Thoracic aorta (tissue), 2 donors: Measurements from ENCODE around the gene AKR7A2. TPM values are rescaled to one million over a fixed set of nuclear protein-coding genes. Genes with fewer than 3 reads are reported as not detected.
"Not testable (repeated sequence)": the region's sequence is repeated elsewhere in the genome, so short reads cannot be mapped to it uniquely, and the experiment has no call there.

Source experiments
- ATAC-seq: fragments of 150-250 bp; one replicate; pipeline ENCODE4 v1.8.0; 2017; ENCODE audit warnings: low read depth; ENCODE audit not compliant: insufficient number of reproducible peaks, low FRiP score
- DNase-seq: peaks from one replicate; pipeline ENCODE4 v3.0.0-alpha.2; 2020; ENCODE audit warnings: low spot score
- H3K27ac ChIP-seq, 2 donors: fragments of 200-600 bp; sonication (generic); 1 replicate in 1 of 2; 2 replicates in 1 of 2; pipeline ENCODE4 v1.5.1; 2016; ENCODE audit warnings: mild to moderate bottlenecking in 2 of 2, moderate library complexity in 2 of 2
- H3K27me3 ChIP-seq: fragments of 200-600 bp; sonication (generic); replicated peaks from 2 replicates; pipeline ENCODE4 v1.6.0; 2016; ENCODE audit warnings: mild to moderate bottlenecking; ENCODE audit not compliant: insufficient read depth
- H3K36me3 ChIP-seq: fragments of 200-600 bp; sonication (generic); one replicate; pipeline ENCODE4 v1.5.1; 2016
- H3K4me1 ChIP-seq, 2 donors: fragments of 200-600 bp; sonication (generic); 1 replicate in 1 of 2; 2 replicates in 1 of 2; pipeline versions ENCODE4 v1.5.1 to v1.6.0; 2016; ENCODE audit warnings: low read depth in 2 of 2, mild to moderate bottlenecking in 1 of 2; ENCODE audit not compliant: control insufficient read depth in 1 of 2
- H3K4me3 ChIP-seq: fragments of 200-600 bp; sonication (generic); 2 replicates; pipeline ENCODE4 v1.5.1; 2016; ENCODE audit warnings: mild to moderate bottlenecking
- H3K9me3 ChIP-seq: fragments of 200-600 bp; sonication (generic); 2 replicates; pipeline ENCODE4 v1.5.1; 2016
- total RNA-seq, 2 donors: library from RNA; depleted of rRNA; stranded (reverse); fragments of >200 nt; gene quantifications; one replicate each; pipeline versions ENCODE4 v1.1.0 to v1.2.3, GENCODE V29; 2016
- TF ChIP-seq, protein P1 (sequence below): fragments of 200-600 bp; sonication (generic); IDR thresholded peaks from one replicate; pipeline ENCODE4 v1.5.1; 2019; ENCODE audit warnings: antibody characterized with exemption

AKR7A2 gene
- total RNA-seq, 2 donors from 2014 or later: 67.1 to 71.5 TPM

DNA sequence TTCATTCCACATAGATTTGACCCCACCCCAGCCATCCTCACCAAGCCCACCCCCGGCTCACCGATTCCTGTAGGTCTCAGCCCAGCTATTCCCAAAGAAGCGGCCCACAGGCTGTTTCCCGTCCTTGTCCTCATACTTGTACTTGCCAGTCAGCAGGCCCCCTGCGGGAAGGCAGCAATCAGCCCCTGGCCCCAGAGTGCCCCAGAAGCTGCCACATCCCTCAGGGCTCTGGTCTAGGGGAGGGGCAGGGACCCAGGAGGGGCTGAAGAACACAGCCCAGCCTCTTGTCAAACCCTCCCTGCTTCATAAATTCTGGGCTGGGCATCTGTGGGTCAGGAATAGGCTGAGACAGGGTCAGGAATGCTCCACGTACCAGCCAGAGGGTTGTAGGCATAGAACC lies 5.0 kb downstream of the AKR7A2 start:
- Histone ChIP-seq H3K4me1 (peaks cover 5 to 10% of the 10 kb centered on the region in 2 donors), H3K27ac (no peak overlapping the region), H3K9me3 (no peaks in the 10 kb centered on the region), H3K27me3 (no peaks in the 10 kb centered on the region), H3K4me3 (no peak overlapping the region), H3K36me3 (peaks cover 42% of the 10 kb centered on the region)
- TF ChIP-seq, protein P1, sequence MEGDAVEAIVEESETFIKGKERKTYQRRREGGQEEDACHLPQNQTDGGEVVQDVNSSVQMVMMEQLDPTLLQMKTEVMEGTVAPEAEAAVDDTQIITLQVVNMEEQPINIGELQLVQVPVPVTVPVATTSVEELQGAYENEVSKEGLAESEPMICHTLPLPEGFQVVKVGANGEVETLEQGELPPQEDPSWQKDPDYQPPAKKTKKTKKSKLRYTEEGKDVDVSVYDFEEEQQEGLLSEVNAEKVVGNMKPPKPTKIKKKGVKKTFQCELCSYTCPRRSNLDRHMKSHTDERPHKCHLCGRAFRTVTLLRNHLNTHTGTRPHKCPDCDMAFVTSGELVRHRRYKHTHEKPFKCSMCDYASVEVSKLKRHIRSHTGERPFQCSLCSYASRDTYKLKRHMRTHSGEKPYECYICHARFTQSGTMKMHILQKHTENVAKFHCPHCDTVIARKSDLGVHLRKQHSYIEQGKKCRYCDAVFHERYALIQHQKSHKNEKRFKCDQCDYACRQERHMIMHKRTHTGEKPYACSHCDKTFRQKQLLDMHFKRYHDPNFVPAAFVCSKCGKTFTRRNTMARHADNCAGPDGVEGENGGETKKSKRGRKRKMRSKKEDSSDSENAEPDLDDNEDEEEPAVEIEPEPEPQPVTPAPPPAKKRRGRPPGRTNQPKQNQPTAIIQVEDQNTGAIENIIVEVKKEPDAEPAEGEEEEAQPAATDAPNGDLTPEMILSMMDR: no peak
- no peak for ATAC-seq
- no peak for DNase-seq

- Histone ChIP-seq H3K9me3 (no peaks in the 10 kb centered on the region), H3K27ac (no peak overlapping the region), H3K4me3 (no peak overlapping the region), H3K36me3 (peaks cover 42% of the 10 kb centered on the region), H3K4me1 (peaks cover 2 to 4% of the 10 kb centered on the region in 2 donors), H3K27me3 (no peaks in the 10 kb centered on the region)
- ATAC-seq (no peak), DNase-seq (no peak)
- TF ChIP-seq, protein P1: no peak
These were observed 6.1 kb downstream of the AKR7A2 start for GRCh38 chr1:19305880-19306279.

- H3K27ac ChIP-seq, H3K4me3 ChIP-seq, ATAC-seq, H3K27me3 ChIP-seq, H3K9me3 ChIP-seq, H3K4me1 ChIP-seq, DNase-seq: not testable (repeated sequence)
- peaks cover 42% of the 10 kb centered on the region for H3K36me3 ChIP-seq
These were observed 7.9 kb downstream of the AKR7A2 start for GRCh38 chr1:19304081-19304480.

GRCh38 chr1:19300211-19300610 lies 11.7 kb downstream of the AKR7A2 start:
- ATAC-seq: no peak
- DNase-seq: no peak

GRCh38 chr1:19294638-19295037 lies 17.3 kb downstream of the AKR7A2 start:
- no peak for DNase-seq
- H3K36me3 ChIP-seq: peaks cover 9% of the 10 kb centered on the region
- no peaks in the 10 kb centered on the region for H3K4me1 ChIP-seq
- peaks cover 13% of the 10 kb centered on the region for H3K9me3 ChIP-seq
- no peak for ATAC-seq
- TF ChIP-seq, protein P1: no peak
- H3K27me3 ChIP-seq: no peaks in the 10 kb centered on the region
- no peak overlapping the region for H3K4me3 ChIP-seq
- no peak overlapping the region for H3K27ac ChIP-seq

More at GRCh38 chr1:19300211-19300610, 11.7 kb downstream of the AKR7A2 start:
- H3K4me3 ChIP-seq: no peak overlapping the region
- peaks cover 4% of the 10 kb centered on the region for H3K9me3 ChIP-seq
- H3K36me3 ChIP-seq: peaks cover 21% of the 10 kb centered on the region
- TF ChIP-seq, protein P1: no peak
- H3K27ac ChIP-seq: no peak overlapping the region
- H3K27me3 ChIP-seq: no peaks in the 10 kb centered on the region
- H3K4me1 ChIP-seq: no peaks in the 10 kb centered on the region

DNA sequence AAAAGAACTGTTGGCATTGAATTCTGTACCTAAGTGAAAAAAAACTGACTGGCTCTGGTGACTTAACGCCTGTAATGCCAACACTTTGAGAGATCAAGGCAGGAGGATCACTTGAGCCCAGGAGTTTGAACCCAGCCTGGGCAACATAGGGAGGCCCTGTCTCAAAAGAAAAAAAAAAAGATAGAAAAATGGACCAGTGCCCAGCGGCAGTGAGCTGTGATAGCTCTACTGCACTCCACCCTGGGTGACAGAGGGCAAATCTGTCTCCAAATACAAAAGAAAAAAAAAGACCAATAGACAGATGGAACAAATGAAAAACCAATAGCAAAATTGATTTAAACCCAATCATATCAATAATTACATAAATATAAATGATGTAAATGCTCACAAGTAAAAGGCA lies 22.7 kb downstream of the AKR7A2 start:
- TF ChIP-seq, protein P1: no peak
- Histone ChIP-seq H3K27ac (no peak overlapping the region), H3K9me3 (no peaks in the 10 kb centered on the region), H3K27me3 (no peaks in the 10 kb centered on the region), H3K4me3 (peak overlapping the region; percentile 76), H3K4me1 (peaks cover 0 to 5% of the 10 kb centered on the region in 2 donors), H3K36me3 (no peaks in the 10 kb centered on the region)
- DNase-seq (no peak), ATAC-seq (no peak)

- H3K27ac ChIP-seq, H3K4me1 ChIP-seq, ATAC-seq, H3K27me3 ChIP-seq, DNase-seq, H3K36me3 ChIP-seq, H3K9me3 ChIP-seq: not testable (repeated sequence)
- peak within 1 kb of the TSS; percentile 76 for H3K4me3 ChIP-seq
These were observed 23.4 kb downstream of the AKR7A2 start, which contains the start of gene AKR7A3 for GRCh38 chr1:19288324-19289241. TSS of gene AKR7A3 (minus strand) at chr1:19288770. CDS start at chr1:19288709, 61 bp downstream.
